SK-N-MC (cell line): ENCODE results near the gene COL8A1.

ENCODE experiments used
- EZH2 ChIP-seq: fragments of 200-600 bp; sonication (generic); IDR thresholded peaks from one replicate; pipeline ENCODE4 v1.6.1; 2017; ENCODE audit warnings: antibody characterized with exemption
- FOXP2 ChIP-seq: optimal IDR thresholded peaks from 2 replicates; pipeline ENCODE3; 2011; ENCODE audit warnings: mild to moderate bottlenecking, moderate library complexity; ENCODE audit not compliant: insufficient read depth; ENCODE audit errors: extremely low read length, control extremely low read depth
- POLR2AphosphoS5 ChIP-seq: IDR thresholded peaks from 2 replicates; pipeline ENCODE4 v1.6.1; 2012; ENCODE audit warnings: mild to moderate bottlenecking, low read depth, low read length, borderline replicate concordance

- TF ChIP-seq EZH2 (no peak), POLR2AphosphoS5 (no peak), FOXP2 (no peak)
Observed at GRCh38 chr3:99755831-99756230, 117.4 kb downstream of the COL8A1 start.
